Adrenal gland (tissue), 12 donors: ENCODE results near the gene ATP11A. TPM values are rescaled to one million over a fixed set of nuclear protein-coding genes. Genes with fewer than 3 reads are reported as not detected.

Source experiments
- DNase-seq, 7 donors: peaks; one replicate each; pipeline ENCODE4 v3.0.0-alpha.2; 2019 to 2020
- H3K27ac ChIP-seq, 5 donors: fragments of 200-600 bp; sonication (generic) in 4 of 5; 1 replicate in 3 of 5; 2 replicates in 2 of 5; pipeline versions ENCODE4 v1.5.1 to v1.8.0; 2016 to 2020; ENCODE audit warnings: mild to moderate bottlenecking in 1 of 5
- H3K27me3 ChIP-seq: fragments of 200-600 bp; 2 replicates; pipeline ENCODE4 v1.8.0; 2021
- H3K36me3 ChIP-seq, 2 donors: fragments of 200-600 bp; replicated peaks in 1 of 2; 1 replicate in 1 of 2; 2 replicates in 1 of 2; pipeline versions ENCODE4 v1.5.1 to v1.8.0; 2018 to 2022
- H3K4me1 ChIP-seq, 2 donors: fragments of 200-600 bp; replicated peaks in 1 of 2; 1 replicate in 1 of 2; 2 replicates in 1 of 2; pipeline versions ENCODE4 v1.5.1 to v1.8.0; 2018 to 2021
- H3K4me3 ChIP-seq, 4 donors: fragments of 200-600 bp; sonication (generic) in 3 of 4; one replicate each; pipeline ENCODE4 v1.5.1; 2016 to 2018
- H3K9me3 ChIP-seq, 3 donors: fragments of 200-600 bp; sonication (generic) in 1 of 3; replicated peaks in 1 of 3; 1 replicate in 2 of 3; 2 replicates in 1 of 3; pipeline versions ENCODE4 v1.5.1 to v1.8.0; 2016 to 2021
- POLR2A ChIP-seq, 2 donors: fragments of 450-650 bp; IDR thresholded peaks; one replicate each; pipeline ENCODE4 v1.6.1; 2017; ENCODE audit warnings: antibody characterized with exemption in 2 of 2, mild to moderate bottlenecking in 2 of 2, moderate library complexity in 1 of 2
- WGBS, 4 donors: extraction: QIAGEN DNeasy Blood & Tissue Kit in 2 of 4; methylation state at CpG; one replicate each; pipeline versions ENCODE4 v1.1.5 to v1.1.7; 2013 to 2017; 5-methylcytosine and 5-hydroxymethylcytosine counted together
- intact Hi-C, 2 donors: fragments of 100-400 bp; cut with DNase I; formaldehyde crosslinking; loops; one replicate each; pipeline versions ENCODE4 v1.14.1 to v1.15.0; 2022 to 2023
- polyA plus RNA-seq, 3 donors: library from polyadenylated mRNA; stranded (reverse); fragments of 200-250 nt in 2 of 3; fragments of 350-450 nt in 1 of 3; fragmentation: Illumina TruSeq in 1 of 3; extraction: RNeasy Lipid Tissue Mini Kit (QIAGEN cat#74804) in 1 of 3; gene quantifications; one replicate each; pipeline ENCODE4 v1.2.3, GENCODE V29; 2013 to 2014
- total RNA-seq, 9 donors: library from RNA; depleted of rRNA in 4 of 9; stranded (reverse); fragments of >200 nt in 4 of 9; fragments of 120-200 nt in 1 of 9; fragmentation: NEBNext Ultra II Directional in 1 of 9; extraction: Animal tissue kit (Norgen Biotek cat#: 25700) in 1 of 9; gene quantifications; one replicate each; pipeline versions ENCODE4 v1.1.0 to v1.2.4, GENCODE V29; 2013 to 2023
- TF ChIP-seq, protein P1 (sequence below), 6 experiments: fragments of 450-650 bp in 4 of 6; fragments of 200-600 bp in 2 of 6; sonication (generic) in 1 of 6; IDR thresholded peaks; 1 replicate in 5 of 6; 2 replicates in 1 of 6; pipeline versions ENCODE4 v1.5.1 to v1.8.0; 2016 to 2021; ENCODE audit warnings: antibody characterized with exemption in 6 of 6, mild to moderate bottlenecking in 2 of 6, moderate library complexity in 1 of 6
- donor health status: healthy with polysubstance abuse.
- donor health status: Bipolar disorder and iron deficiency.
- donor health status: DM: yes; HTN: yes; CAD: no.
- donor health status: DM: no; HTN: no; CAD: no.
- donor health status: DM: no; HTN: no; CAD: no.
- donor health status: DM: yes; HTN: yes; CAD: no.

Gene ATP11A
- total and polyA plus RNA-seq, 12 donors, result 6.0 to 94.1 (median 29.8) TPM

GRCh38 chr13:112880221-112880641 lies 190.4 kb downstream of the ATP11A start:
- 91 to 95% (median 95%) methylated on average over 9 to 22 of the region's 22 CpGs; no CpG with 5 or more reads in 1 of the 4 donors for WGBS, 4 donors
- Histone ChIP-seq H3K36me3 (peaks cover 0 to 46% of the 10 kb centered on the region in 2 donors), H3K4me3 (no peak overlapping the region), H3K27me3 (no peaks in the 10 kb centered on the region), H3K27ac (no peak overlapping the region), H3K4me1 (no peaks in the 10 kb centered on the region), H3K9me3 (no peaks in the 10 kb centered on the region)
- intact Hi-C loops, result no loop called here
- DNase-seq, result peak in 1 of 7 donors; percentile 5
- TF ChIP-seq, protein P1, sequence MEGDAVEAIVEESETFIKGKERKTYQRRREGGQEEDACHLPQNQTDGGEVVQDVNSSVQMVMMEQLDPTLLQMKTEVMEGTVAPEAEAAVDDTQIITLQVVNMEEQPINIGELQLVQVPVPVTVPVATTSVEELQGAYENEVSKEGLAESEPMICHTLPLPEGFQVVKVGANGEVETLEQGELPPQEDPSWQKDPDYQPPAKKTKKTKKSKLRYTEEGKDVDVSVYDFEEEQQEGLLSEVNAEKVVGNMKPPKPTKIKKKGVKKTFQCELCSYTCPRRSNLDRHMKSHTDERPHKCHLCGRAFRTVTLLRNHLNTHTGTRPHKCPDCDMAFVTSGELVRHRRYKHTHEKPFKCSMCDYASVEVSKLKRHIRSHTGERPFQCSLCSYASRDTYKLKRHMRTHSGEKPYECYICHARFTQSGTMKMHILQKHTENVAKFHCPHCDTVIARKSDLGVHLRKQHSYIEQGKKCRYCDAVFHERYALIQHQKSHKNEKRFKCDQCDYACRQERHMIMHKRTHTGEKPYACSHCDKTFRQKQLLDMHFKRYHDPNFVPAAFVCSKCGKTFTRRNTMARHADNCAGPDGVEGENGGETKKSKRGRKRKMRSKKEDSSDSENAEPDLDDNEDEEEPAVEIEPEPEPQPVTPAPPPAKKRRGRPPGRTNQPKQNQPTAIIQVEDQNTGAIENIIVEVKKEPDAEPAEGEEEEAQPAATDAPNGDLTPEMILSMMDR (IDR thresholded peaks at IDR 0.05), result no peak
- no peak for TF ChIP-seq POLR2A (IDR thresholded peaks at IDR 0.05)

GRCh38 chr13:112880976-112881540 lies 191.2 kb downstream of the ATP11A start:
- Histone ChIP-seq H3K27ac (no peak overlapping the region), H3K4me1 (peaks cover 1 to 6% of the 10 kb centered on the region in 2 donors), H3K27me3 (no peaks in the 10 kb centered on the region), H3K36me3 (peaks cover 0 to 46% of the 10 kb centered on the region in 2 donors), H3K9me3 (no peaks in the 10 kb centered on the region), H3K4me3 (no peak overlapping the region)
- TF ChIP-seq, protein P1 (IDR thresholded peaks at IDR 0.05), result no peak
- no peak for TF ChIP-seq POLR2A (IDR thresholded peaks at IDR 0.05)
- no peak for DNase-seq
- intact Hi-C loops, result no loop called here
- 91 to 95% (median 93%) methylated on average over 7 to 21 of the region's 21 CpGs for WGBS, 4 donors

- peaks cover 4 to 9% of the 10 kb centered on the region in 2 donors for H3K4me1 ChIP-seq
- peaks cover 0 to 46% of the 10 kb centered on the region in 2 donors for H3K36me3 ChIP-seq
- intact Hi-C loops, result no loop called here
- WGBS, 4 donors, result 94 to 98% (median 95%) methylated on average over 28 to 35 of the region's 35 CpGs
- DNase-seq, result no peak
- no peaks in the 10 kb centered on the region for H3K9me3 ChIP-seq
- H3K4me3 ChIP-seq, result no peak overlapping the region
- H3K27me3 ChIP-seq, result no peaks in the 10 kb centered on the region
- no peak for TF ChIP-seq POLR2A (IDR thresholded peaks at IDR 0.05)
- TF ChIP-seq, protein P1 (IDR thresholded peaks at IDR 0.05), result no peak
- no peak overlapping the region for H3K27ac ChIP-seq
Observed at GRCh38 chr13:112881656-112882554, 192.1 kb downstream of the ATP11A start.

GRCh38 chr13:112882555-112883024 lies 192.8 kb downstream of the ATP11A start:
- 94 to 97% (median 95%) methylated on average over 19 to 34 of the region's 34 CpGs for WGBS, 4 donors
- DNase-seq, result no peak
- H3K36me3 ChIP-seq, result peaks cover 0 to 41% of the 10 kb centered on the region in 2 donors
- H3K27me3 ChIP-seq, result no peaks in the 10 kb centered on the region
- TF ChIP-seq, protein P1 (IDR thresholded peaks at IDR 0.05), result no peak
- TF ChIP-seq POLR2A (IDR thresholded peaks at IDR 0.05), result no peak
- no peak overlapping the region for H3K4me3 ChIP-seq
- peaks cover 4 to 9% of the 10 kb centered on the region in 2 donors for H3K4me1 ChIP-seq
- intact Hi-C loops, result no loop called here
- no peak overlapping the region for H3K27ac ChIP-seq
- H3K9me3 ChIP-seq, result no peaks in the 10 kb centered on the region
